NOMO-1 treated with DMSO at 0.1 percent for 48 hours (cell line): ENCODE measurements around the gene AKNA.

ENCODE experiments used
- DNase-seq: peaks from one replicate; lab custom pipeline; 2025; ENCODE audit not compliant: unreplicated experiment; lab: John Stamatoyannopoulos, UW

The AKNA gene, protein sequence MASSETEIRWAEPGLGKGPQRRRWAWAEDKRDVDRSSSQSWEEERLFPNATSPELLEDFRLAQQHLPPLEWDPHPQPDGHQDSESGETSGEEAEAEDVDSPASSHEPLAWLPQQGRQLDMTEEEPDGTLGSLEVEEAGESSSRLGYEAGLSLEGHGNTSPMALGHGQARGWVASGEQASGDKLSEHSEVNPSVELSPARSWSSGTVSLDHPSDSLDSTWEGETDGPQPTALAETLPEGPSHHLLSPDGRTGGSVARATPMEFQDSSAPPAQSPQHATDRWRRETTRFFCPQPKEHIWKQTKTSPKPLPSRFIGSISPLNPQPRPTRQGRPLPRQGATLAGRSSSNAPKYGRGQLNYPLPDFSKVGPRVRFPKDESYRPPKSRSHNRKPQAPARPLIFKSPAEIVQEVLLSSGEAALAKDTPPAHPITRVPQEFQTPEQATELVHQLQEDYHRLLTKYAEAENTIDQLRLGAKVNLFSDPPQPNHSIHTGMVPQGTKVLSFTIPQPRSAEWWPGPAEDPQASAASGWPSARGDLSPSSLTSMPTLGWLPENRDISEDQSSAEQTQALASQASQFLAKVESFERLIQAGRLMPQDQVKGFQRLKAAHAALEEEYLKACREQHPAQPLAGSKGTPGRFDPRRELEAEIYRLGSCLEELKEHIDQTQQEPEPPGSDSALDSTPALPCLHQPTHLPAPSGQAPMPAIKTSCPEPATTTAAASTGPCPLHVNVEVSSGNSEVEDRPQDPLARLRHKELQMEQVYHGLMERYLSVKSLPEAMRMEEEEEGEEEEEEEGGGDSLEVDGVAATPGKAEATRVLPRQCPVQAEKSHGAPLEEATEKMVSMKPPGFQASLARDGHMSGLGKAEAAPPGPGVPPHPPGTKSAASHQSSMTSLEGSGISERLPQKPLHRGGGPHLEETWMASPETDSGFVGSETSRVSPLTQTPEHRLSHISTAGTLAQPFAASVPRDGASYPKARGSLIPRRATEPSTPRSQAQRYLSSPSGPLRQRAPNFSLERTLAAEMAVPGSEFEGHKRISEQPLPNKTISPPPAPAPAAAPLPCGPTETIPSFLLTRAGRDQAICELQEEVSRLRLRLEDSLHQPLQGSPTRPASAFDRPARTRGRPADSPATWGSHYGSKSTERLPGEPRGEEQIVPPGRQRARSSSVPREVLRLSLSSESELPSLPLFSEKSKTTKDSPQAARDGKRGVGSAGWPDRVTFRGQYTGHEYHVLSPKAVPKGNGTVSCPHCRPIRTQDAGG (N-terminal part only)

DNA sequence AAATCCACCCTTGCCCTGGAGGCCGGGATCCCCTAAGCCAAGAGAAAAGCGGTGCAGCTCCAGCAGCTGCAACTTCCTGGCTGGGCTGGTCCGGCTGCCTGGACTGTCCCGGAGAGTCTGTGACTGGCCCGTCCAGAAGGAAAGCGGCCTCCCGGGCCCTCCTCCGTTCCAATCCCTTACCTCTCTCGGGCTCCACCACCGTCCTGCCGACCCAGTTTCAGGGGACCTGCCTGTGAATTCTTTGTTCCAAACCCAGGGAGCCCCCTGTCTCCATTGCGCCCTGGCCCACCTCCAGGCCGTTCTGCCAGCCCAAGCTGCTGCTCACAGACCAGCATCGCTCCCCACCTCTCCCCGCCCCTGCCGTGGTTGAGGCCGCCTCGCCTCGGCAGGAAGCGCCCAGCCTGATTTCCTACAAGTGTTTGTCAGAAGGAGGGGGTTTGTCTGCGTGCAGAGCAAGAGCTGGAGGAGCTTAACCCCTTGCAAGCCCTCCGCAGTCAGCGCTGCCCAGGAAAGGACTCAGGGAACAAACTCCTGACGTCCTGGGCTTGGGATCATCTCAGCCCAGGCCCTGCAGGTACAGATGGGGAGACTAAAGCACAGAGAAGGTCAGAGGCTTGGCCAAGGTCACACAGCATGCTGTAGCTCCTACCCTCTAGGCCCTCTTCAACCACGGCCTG, at the start of gene AKNA:
Gene AKNA, minus strand, starts transcription at position 303 of the 677 bp plus-strand sequence. CDS start 6,649 bp downstream, outside the sequence.
- peak; percentile 72 for DNase-seq

DNA sequence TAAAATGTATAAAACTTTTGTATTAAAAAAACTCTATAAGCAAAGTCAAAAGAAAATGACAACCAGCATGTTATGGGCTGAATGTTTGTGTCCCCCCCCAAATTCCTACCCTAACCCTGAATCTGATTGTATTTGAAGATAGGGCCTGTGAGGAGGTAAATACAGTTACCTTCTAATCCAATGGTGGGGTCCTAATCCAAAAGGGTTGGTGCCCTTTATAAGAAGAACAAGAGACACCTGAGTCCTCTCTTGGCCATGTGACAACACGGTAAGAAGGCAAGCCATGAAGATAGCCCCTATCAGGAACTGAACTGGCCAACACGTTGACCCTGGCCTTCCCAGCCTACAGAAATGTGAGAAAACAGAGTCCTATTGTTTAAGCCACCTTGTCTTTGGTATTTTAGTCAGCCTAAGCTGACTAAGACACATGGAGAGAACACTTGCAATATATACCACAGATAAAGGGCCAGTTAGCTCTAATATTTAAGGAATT, 49.7 kb upstream of the AKNA start:
- no peak for DNase-seq

DNA sequence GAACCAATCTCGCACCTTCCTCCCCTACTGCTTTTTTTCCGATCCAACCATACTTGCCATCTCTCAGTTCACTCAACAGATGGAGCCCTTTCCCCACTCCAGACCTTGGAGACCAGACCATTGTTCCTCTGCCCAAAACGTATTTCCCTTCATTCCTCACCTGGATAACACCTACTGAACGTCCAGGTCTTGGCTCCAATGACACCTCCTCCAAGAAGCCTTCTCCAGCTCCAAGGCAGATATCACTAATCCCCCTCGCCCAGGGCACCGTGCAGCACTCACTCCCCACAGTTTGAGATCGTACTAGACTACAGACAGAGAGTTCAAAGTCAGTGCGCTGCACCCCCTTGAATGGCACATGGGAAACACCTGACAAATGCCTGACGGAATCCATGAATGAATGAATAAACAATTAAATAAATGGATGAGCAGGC, 47.1 kb upstream of the AKNA start:
- peak; percentile 46 for DNase-seq

DNA sequence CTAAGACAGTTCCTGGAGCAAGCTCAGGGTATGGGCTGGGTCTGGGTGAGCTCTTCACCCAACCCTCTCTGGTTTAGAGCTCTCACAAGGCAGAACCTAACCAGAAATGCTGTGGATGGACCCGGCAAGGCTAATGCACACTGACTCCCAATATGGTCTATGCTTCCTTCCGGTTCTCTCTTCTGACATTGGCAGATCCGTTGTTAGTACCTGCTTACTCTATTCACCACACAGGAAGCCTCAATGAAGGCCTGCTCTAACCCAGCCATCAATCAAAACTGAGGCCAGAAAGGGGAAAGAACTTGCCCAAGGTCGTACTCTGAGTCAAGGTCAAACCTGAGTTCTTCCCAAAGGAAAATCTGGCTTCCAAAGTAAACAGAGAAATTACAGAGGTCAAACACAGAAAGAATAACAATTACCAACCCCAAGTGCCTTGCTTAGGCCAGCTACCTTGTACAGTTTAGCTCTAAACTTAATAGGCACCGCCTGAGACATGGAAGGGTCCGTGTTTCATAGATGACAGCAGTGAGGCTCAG, 46.0 kb upstream of the AKNA start:
- no peak for DNase-seq

DNA sequence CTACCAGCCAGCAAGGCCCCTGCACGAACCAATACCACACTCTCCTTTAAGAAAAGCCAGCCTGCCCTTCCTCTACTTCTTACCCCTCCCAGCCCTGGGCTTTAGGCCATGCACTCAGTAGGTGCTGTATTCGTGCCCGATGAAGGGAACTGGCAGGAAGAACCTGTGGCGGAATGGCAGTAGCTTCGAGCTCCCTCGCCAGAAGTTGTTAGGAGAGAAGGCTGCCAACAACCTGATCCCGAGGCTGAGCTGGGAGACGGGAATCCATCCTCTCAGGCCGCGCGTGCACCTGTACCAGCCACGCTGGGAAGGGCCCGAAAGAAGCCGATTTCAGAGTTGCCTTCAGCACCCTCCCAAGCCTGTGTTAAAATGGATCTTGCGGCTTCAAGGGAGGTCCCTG, 45.3 kb upstream of the AKNA start:
- no peak for DNase-seq

DNA sequence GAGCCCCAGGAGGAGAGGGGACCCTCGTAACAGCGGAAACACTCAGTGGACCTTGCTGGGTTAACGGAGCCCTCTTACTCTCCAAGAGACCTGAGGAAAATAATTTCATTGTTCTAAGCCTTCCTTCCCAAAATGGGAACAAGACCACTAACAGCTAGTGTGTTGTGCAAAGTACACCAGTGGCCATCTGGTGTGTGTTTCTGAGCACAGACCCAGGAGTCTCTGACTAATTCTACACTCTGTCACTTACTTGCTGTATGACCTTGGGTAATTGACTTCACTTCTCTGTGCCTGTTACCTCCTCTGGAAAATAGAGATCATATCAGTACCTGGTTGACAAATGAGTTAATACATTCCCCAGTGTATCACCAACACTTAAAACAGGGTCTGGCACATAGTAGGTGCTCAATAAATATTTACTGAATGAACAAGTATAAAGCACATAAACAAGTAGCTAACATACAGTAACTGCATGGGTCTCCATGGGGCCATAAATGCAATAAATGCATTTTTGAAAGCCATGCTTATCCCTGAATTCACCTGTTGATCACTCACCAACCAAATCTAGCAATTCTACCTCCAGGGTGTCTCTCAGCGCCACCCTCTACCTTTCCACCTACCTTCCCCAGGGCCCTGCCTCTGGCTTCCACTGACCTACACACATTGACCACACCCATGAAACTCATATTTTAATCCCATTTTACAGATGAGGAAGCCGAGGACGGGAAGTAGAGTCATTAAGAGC, 44.7 kb upstream of the AKNA start:
- DNase-seq = no peak

DNA sequence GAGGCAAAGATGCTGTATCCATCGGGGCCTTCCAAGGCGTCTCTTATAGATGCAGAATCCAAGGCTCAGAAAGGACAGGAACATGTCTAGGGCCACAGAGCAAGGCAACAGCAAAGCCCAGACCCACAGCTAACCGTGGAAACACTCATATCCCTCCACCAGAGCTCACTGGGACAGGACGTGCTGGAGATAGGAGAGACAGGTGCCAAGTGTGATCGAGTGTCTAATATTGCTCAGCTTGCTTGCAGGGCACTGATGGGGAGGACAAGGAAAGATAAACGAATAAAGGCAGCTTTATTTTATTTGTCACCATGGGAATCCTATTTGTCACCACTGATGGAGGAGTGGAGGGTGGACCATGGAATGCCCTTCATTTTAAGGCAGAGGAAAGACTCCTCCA, 44.0 kb upstream of the AKNA start:
- no peak for DNase-seq

DNA sequence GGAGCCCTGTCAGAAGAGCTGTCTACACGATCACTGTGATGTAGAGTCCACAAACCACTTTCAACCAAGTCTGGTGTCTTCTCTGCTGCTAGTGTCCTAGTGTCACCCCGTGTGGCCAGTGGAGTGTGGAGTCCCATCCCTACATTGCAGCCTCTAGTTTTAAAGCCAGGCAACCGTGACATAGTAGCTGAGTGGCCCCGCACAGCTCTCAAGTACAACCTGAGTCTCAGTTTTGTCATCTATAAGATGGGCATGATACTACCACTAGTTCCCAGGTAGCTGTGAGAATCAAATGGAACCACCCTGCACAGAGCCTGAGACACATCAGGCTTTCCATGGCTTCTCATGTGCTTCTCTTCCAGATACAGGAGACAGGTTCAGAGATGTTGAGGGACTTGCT, 43.2 kb upstream of the AKNA start:
- DNase-seq = no peak

DNA sequence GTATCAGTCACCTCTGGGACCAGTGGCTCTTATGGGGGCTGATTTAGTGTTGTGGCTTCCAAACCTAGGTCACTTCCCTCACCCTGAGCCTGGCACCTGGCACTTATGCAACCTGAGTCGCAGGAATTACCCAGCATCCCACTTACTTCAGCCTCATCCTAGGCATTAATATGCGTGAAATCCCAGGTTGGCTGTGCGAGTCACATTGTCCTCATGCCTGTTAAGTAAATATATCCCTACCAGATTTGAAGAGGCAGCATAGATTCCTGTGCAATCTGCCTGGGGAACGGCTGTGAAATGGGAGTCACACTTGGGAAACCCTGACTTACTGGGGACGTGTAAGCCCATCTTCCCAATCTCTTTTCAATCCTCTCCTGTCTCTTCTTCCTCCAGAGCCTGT, 42.7 kb upstream of the AKNA start:
- DNase-seq = no peak

DNA sequence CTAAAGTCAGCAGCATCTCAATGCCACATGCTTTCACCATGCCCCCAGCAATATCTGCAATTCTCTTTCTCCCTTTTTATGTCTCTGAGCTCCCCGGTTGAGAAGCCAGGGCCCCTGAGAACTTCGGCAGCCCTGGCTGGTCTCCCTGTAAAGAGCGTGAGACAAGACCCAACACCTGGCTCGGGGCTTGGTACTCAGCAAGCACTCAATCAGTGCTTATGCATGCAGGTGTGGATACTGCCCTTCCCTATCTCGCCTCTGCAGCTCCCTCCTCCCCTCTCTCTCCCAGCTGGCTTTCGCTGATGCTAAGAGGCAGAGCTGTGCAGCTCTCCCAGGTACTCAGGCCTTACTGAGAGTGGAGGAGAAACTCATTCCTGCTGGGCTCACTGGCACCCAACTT, 41.7 kb upstream of the AKNA start:
- DNase-seq = no peak

DNA sequence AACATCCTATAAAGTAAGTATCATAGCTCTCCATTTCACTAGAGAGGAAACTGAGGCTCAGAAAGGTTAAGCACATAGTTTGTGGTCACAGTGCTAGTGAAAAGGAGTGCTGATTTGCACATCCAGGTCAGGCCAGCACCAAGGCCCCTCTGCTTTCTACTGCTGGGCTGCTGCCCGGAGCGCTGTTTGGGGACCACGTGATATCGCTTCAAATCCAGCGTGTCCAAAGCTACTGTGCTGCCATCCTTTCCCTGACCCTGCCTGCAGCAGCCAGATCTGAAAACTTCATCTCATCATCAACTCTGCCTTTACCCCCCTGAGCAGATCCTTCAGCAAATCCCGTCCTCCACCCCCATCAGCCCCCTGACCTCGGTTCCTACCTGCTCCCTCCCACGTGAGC, 40.7 kb upstream of the AKNA start:
- no peak for DNase-seq

DNA sequence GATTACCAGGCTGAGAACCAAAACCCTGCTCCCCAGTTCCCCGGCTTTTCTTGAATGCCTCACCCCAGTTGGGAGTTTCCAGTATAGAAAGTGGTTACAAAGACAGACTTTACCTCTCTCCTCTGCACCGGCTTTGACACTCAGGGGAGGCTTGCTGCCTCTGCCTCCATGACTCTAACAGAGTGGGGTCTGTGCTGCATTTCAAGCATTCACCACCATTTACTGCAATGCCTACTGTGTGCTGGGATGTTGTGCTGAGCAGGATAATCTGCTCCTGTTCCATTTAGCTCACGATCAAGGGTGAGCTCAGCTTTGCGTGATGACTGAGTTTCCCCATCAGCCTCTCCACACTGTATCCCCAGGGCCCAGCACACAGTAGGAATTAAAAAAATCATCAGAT, 39.9 kb upstream of the AKNA start:
- no peak for DNase-seq

DNA sequence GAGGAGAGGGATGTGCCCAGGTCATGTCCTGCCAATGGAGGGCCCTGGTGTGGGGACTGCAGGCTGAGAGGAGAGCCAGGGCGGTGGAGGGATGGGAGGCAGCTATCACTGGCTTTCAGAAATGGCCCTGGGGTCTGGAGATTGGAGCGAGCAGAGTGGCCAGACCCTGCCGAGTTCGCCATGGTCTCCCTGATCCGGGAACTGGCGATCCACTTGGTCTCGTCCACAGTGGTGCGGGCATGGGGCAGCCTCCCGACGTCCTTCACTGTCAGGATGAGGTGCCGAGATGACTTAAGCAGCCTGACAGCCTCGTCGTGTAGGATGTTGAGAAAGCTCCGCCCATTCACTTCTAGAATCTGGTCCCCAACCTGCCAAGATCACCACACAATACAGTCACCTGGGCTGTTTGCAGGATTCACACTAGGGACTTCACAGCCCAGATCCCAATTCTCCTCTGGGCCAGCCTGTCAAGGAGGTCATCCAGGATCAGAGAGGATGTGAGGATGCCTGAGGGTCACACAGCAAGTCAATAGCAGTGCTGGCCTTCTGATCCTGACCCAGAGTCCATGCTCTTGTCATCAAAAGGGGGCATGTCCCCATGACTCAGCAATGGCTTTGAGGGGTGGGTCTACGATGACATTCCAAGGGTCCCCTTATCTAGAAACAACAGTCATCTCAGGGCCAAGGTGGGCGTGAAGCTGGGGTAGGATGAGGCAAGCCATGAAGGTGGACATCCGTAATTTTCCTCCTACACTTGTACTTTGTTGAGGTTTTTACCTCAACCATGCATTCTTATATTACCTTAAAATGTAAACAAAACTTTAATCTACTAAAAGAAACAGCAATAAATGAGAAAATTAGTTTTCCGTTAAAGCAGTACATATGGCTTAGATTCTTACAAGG, 38.5 kb upstream of the AKNA start:
- DNase-seq = no peak

DNA sequence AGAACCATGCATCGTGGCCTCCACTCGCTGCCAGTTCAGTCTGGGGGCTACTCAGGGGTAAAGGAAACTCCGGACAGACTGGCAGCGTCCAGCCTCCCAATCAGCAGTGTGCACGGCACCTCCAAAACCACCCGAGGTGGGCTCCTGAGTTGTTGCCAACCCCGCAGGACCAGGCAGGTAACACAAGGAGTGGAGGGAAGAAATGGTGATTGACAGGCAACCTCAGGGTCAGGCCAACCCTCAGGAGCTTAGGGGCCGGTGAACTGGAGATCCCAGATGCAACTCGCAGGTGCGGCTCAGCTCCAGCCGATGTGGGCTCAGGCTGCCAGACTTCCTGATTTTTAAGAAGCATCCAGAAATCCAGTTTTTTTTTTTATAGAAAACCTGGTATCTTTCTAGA, 37.3 kb upstream of the AKNA start:
- DNase-seq = no peak

DNA sequence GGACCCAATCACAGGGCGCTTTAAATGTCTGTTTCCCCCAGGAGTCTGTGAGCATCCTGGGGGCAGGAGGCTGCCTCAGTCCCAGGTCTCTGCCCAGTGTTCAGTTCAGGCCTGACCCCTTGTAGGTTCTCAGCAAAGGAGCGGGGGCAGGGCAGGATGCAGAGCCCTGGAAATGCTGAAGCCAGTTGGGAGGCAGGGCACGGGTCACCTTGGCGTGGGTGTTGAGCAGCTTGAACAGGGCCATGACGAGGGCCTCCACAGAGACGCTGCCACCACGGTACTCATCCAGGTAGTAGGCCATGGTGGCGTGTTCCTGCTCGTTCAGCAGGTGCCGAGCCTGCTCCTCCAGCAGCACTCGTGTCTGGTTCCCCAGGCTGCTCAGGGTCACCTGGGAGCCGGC, 36.3 kb upstream of the AKNA start:
- no peak for DNase-seq

DNA sequence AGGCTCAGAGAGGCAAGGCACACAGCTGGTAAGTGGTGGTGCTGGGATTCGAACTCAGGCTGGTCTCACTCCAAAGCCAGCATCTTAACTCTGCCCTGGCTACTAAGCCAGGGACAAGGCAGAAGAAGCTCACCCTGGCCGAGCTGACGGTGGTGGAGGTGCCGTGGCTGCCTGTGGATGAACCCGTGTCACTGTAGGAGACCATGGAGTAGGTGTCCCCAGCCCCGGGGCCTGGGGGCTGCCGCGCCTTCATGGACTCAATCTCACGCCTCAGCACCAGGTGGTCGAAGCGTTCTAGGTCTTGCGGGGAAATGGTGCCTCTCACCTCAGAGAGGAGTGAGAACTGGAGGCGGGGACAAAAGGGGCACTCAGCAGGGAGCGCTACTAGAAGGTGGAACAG, 35.4 kb upstream of the AKNA start:
- no peak for DNase-seq

DNA sequence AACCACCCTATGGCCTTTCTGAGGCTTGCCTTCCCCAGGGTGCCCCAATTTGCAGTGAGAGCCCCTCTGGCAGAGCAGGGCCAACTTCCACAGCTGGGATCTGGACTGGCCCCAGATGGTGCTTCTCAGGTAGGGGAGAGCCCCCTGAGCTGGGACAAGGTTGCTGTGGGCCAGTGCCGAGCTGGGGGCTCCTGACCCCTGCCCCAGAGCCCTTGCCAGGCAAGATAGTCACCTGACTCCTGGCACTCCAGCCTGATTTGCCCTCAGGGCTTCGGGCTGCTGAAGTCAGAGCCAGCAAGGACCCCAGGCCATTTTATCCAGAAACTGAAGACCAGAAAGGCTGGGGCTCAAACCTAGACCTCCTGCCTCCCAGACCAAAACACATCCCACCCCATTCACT, 33.4 kb upstream of the AKNA start:
- DNase-seq = no peak

DNA sequence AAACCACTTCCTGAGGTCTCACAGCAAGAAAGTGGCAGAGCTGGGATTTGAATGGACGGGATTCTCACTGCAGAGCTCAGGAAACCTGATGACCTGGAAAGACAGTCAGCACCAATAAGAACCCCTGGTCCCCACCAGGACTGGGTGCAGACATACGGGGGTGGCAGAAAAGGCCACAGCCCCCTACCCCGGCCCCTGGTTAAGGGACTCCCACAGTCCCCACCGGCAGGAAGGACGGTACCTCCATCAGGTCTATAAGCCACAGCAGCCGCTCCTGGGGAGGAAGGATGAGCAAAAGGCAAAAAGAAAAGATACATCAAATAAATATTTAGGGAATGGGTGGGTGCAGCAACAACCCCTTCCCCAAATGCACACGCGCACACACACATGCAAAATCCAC, 32.0 kb upstream of the AKNA start:
- no peak for DNase-seq

DNA sequence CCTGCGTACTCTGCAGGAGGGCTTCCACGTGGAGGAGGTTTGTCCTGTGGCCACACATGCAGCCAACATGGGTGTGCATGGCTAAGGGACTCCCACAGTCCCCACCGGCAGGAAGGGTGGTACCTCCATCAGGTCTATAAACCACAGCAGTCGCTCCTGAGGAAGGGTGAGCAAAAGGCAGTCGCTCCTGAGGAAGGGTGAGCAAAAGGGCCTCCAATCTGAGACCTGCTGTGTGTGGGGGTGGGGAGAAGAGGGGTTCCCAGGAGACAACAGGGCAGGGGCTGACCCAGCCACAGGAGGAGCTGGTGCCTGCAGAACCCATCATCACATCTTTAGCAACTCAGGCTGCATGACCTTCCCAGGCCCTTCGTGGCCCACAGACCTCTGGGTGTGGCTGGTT, 30.3 kb upstream of the AKNA start:
- DNase-seq = no peak
